ENCODE data around the gene DNAJC8.

DNAJC8 gene

DNA sequence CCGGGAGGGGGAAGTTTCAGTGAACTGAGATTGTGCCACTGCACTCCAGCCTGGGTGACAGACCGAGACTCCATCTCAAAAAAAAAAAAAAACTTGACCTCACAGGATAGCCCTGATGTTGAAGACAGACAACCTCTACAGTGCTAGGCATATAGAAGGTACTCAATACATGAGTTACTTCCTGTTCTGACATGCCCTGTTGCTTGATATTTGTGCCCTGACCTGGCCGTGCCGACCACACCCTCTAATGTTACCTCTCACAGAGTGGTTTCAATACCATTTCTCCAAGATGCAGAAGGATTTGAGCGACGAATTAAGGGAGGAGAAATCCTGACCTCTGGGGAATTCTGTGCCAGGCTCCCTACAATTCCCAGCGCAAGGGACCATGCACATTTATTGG is 61.6 kb downstream of the DNAJC8 start:
- no peak for DNase-seq (ENCODE audit: low spot score)

GRCh38 chr1:28170001-28170596 is 62.7 kb downstream of the DNAJC8 start:
- no peak for DNase-seq (ENCODE audit: low spot score)

GRCh38 chr1:28163496-28164161 is 69.2 kb downstream of the DNAJC8 start:
- no peak for DNase-seq (ENCODE audit: low spot score)

DNA sequence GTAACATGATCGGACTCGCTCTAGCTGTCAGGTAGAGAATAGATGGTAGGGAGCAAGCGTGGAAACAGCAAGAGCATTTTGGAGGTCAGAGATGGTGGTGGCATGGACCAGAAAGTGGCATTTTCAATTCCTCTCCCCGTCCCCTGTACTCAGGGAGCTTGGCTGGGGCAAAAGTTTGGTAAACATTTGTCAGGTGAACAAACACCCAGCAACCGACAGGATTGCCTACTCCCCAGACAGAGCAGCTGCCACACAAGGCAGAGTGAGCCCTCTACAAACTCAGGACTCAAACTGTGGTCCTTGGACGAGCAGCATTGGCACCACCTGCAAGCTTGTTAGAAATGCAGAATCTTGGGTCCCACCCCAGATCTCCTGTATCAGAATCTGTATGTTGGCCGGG is 70.7 kb downstream of the DNAJC8 start:
- DNase-seq (ENCODE audit: low spot score): no peak

GRCh38 chr1:28161751-28162150 is 71.1 kb downstream of the DNAJC8 start:
- DNase-seq (ENCODE audit: low spot score): no peak

- DNase-seq (ENCODE audit: low spot score): no peak
These were observed 72.0 kb downstream of the DNAJC8 start for GRCh38 chr1:28160782-28161266.

DNA sequence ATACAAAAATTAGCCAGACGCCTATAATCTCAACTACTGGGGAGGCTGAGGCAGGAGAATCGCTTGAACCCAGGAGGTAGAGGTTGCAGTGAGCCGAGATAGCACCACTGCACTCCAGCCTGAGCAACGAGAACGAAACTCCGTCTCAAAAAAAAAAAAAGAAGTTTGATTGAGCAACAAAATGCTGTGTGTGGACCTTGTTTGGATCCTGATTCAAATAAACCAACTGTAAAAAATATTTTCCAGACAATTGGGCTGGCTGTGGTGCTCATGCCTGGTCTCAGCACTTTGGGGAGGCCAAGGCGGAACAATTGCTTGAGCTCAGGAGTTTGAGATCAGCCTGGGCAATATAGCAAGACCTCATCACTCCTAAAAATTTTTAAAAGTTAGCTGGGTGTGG is 73.1 kb downstream of the DNAJC8 start:
- DNase-seq (ENCODE audit: low spot score): no peak

DNA sequence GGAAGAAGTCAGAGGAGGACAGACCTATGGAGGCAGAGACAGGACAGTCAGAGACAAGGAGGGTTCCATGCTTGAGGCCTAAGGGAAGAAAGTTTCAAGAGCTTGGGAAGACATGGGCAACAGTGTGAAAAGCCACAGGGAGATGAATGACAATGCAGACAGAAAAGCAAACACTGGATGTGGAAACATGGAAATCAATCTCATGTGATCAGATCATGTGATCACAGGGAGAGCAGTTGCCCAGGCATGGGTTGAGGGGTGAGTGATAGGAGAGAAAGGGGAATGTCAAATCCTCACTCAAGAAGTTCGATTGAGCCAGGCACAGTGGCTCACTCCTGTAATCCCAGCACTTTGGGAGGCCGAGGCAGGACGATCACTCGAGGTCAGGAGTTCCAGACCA is 73.6 kb downstream of the DNAJC8 start:
- no peak for DNase-seq (ENCODE audit: low spot score)

DNA sequence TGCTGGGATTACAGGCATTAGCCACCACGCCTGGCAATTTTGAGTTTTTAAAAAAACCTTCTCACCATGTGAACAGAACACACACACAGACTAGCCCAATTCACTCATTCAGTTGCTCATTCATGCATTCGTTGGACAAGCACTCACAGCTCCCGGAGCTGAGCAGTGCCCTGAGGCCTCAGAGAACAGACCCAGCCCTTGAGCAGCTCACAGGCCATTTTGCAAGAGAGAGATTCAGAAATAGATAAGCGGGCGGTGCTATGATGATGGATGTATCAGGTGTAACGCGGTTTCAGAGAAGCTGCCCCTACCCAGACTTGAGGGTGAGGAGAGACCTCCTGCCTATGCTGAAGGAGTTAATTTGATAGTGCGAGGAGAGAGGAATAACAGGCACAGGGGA is 74.9 kb downstream of the DNAJC8 start:
- DNase-seq (ENCODE audit: low spot score): no peak

- DNase-seq (ENCODE audit: low spot score): no peak
These were observed 76.0 kb downstream of the DNAJC8 start for GRCh38 chr1:28156821-28157220.

- DNase-seq (ENCODE audit: low spot score): no peak
These were observed 77.2 kb downstream of the DNAJC8 start for GRCh38 chr1:28155628-28156027.

GRCh38 chr1:28154078-28154594 is 78.7 kb downstream of the DNAJC8 start:
- DNase-seq (ENCODE audit: low spot score): no peak
